Central memory CD8-positive, alpha-beta T cell (primary cell): ENCODE results near the gene COL19A1.
"Not testable (repeated sequence)": the region's sequence is repeated elsewhere in the genome, so short reads cannot be mapped to it uniquely, and the experiment has no call there.

ENCODE experiments used
- ATAC-seq: fragments of 150-1000 bp; cut with Tn5 transposase; replicated peaks from 2 replicates; pipeline ENCODE4 v1.10.0; 2022; ENCODE audit warnings: mild to moderate bottlenecking, moderate FRiP score, moderate number of reproducible peaks; ENCODE audit not compliant: poor library complexity, severe bottlenecking; ENCODE audit errors: extremely low read depth
- DNase-seq, 2 donors: peaks; one replicate each; pipeline ENCODE4 v3.0.0; 2021; ENCODE audit warnings: low spot score in 2 of 2
- H3K27ac Mint-ChIP-seq: one replicate; pipeline ENCODE4 v1.8.0; 2022; ENCODE audit warnings: low read depth, mild to moderate bottlenecking, moderate library complexity, mixed read lengths
- H3K27me3 Mint-ChIP-seq: one replicate; pipeline ENCODE4 v1.8.0; 2022; ENCODE audit warnings: mixed read lengths
- H3K36me3 Mint-ChIP-seq: one replicate; pipeline ENCODE4 v1.8.0; 2022; ENCODE audit warnings: mild to moderate bottlenecking, moderate library complexity, mixed read lengths; ENCODE audit not compliant: insufficient read depth
- H3K4me1 Mint-ChIP-seq: one replicate; pipeline ENCODE4 v1.8.0; 2022; ENCODE audit warnings: mixed read lengths
- H3K4me3 Mint-ChIP-seq: one replicate; pipeline ENCODE4 v1.8.0; 2022; ENCODE audit warnings: mild to moderate bottlenecking, moderate library complexity, mixed read lengths
- H3K9me3 Mint-ChIP-seq: one replicate; pipeline ENCODE4 v1.8.0; 2022; ENCODE audit warnings: mixed read lengths

Gene COL19A1

GRCh38 chr6:70010339-70010738, 144.0 kb downstream of the COL19A1 start:
- not testable (repeated sequence) for DNase-seq, H3K36me3 Mint-ChIP-seq, ATAC-seq, H3K4me3 Mint-ChIP-seq, H3K27me3 Mint-ChIP-seq, H3K9me3 Mint-ChIP-seq, H3K4me1 Mint-ChIP-seq, H3K27ac Mint-ChIP-seq

- not testable (repeated sequence) for DNase-seq, H3K9me3 Mint-ChIP-seq, H3K36me3 Mint-ChIP-seq, H3K4me1 Mint-ChIP-seq, H3K4me3 Mint-ChIP-seq, ATAC-seq, H3K27me3 Mint-ChIP-seq, H3K27ac Mint-ChIP-seq
Measured at GRCh38 chr6:70023201-70023600, 156.8 kb downstream of the COL19A1 start.

GRCh38 chr6:70028246-70028645, 161.9 kb downstream of the COL19A1 start:
- ATAC-seq = no peak
- H3K4me3 Mint-ChIP-seq = no peak overlapping the region
- no peak overlapping the region for H3K27ac Mint-ChIP-seq
- DNase-seq = no peak
- no peaks in the 10 kb centered on the region for H3K4me1 Mint-ChIP-seq
- peaks cover 2% of the 10 kb centered on the region for H3K36me3 Mint-ChIP-seq
- H3K9me3 Mint-ChIP-seq = no peaks in the 10 kb centered on the region
- no peaks in the 10 kb centered on the region for H3K27me3 Mint-ChIP-seq

GRCh38 chr6:70028926-70029325, 162.6 kb downstream of the COL19A1 start:
- H3K4me3 Mint-ChIP-seq = no peak overlapping the region
- H3K27ac Mint-ChIP-seq = no peak overlapping the region
- no peaks in the 10 kb centered on the region for H3K9me3 Mint-ChIP-seq
- no peak for ATAC-seq
- no peaks in the 10 kb centered on the region for H3K27me3 Mint-ChIP-seq
- H3K36me3 Mint-ChIP-seq = peaks cover 2% of the 10 kb centered on the region
- no peak for DNase-seq
- no peaks in the 10 kb centered on the region for H3K4me1 Mint-ChIP-seq

GRCh38 chr6:70033781-70034180, 167.4 kb downstream of the COL19A1 start:
- H3K4me3 Mint-ChIP-seq = no peak overlapping the region
- no peak overlapping the region for H3K27ac Mint-ChIP-seq
- no peaks in the 10 kb centered on the region for H3K4me1 Mint-ChIP-seq
- DNase-seq (no peak), ATAC-seq (no peak)
- peaks cover 2% of the 10 kb centered on the region for H3K36me3 Mint-ChIP-seq
- no peaks in the 10 kb centered on the region for H3K9me3 Mint-ChIP-seq
- no peaks in the 10 kb centered on the region for H3K27me3 Mint-ChIP-seq

- H3K9me3 Mint-ChIP-seq = no peaks in the 10 kb centered on the region
- no peak overlapping the region for H3K4me3 Mint-ChIP-seq
- H3K27ac Mint-ChIP-seq = no peak overlapping the region
- no peaks in the 10 kb centered on the region for H3K4me1 Mint-ChIP-seq
- no peaks in the 10 kb centered on the region for H3K36me3 Mint-ChIP-seq
- ATAC-seq (no peak), DNase-seq (no peak)
- H3K27me3 Mint-ChIP-seq = no peaks in the 10 kb centered on the region
Measured at GRCh38 chr6:70037445-70037844, 171.1 kb downstream of the COL19A1 start.

- H3K4me3 Mint-ChIP-seq = no peak overlapping the region
- H3K27ac Mint-ChIP-seq = no peak overlapping the region
- no peaks in the 10 kb centered on the region for H3K36me3 Mint-ChIP-seq
- no peaks in the 10 kb centered on the region for H3K9me3 Mint-ChIP-seq
- H3K27me3 Mint-ChIP-seq = no peaks in the 10 kb centered on the region
- DNase-seq = no peak
- no peaks in the 10 kb centered on the region for H3K4me1 Mint-ChIP-seq
- ATAC-seq = no peak
Measured at GRCh38 chr6:70040766-70041165, 174.4 kb downstream of the COL19A1 start.

- no peak for ATAC-seq
- Mint-ChIP-seq H3K36me3 (no peaks in the 10 kb centered on the region), H3K4me3 (no peak overlapping the region), H3K4me1 (no peaks in the 10 kb centered on the region), H3K27me3 (no peaks in the 10 kb centered on the region), H3K9me3 (no peaks in the 10 kb centered on the region), H3K27ac (no peak overlapping the region)
- DNase-seq = no peak
Measured at GRCh38 chr6:70041411-70041810, 175.1 kb downstream of the COL19A1 start.

GRCh38 chr6:70045413-70045812, 179.1 kb downstream of the COL19A1 start:
- Mint-ChIP-seq H3K4me3 (no peak overlapping the region), H3K4me1 (no peaks in the 10 kb centered on the region), H3K9me3 (no peaks in the 10 kb centered on the region), H3K27ac (no peak overlapping the region), H3K36me3 (no peaks in the 10 kb centered on the region), H3K27me3 (no peaks in the 10 kb centered on the region)
- no peak for DNase-seq
- no peak for ATAC-seq

GRCh38 chr6:70051197-70052124, 185.1 kb downstream of the COL19A1 start:
- H3K36me3 Mint-ChIP-seq = no peaks in the 10 kb centered on the region
- DNase-seq = no peak
- no peak for ATAC-seq
- no peaks in the 10 kb centered on the region for H3K4me1 Mint-ChIP-seq
- no peak overlapping the region for H3K27ac Mint-ChIP-seq
- no peak overlapping the region for H3K4me3 Mint-ChIP-seq
- H3K9me3 Mint-ChIP-seq = no peaks in the 10 kb centered on the region
- H3K27me3 Mint-ChIP-seq = no peaks in the 10 kb centered on the region

GRCh38 chr6:70059039-70059719, 192.8 kb downstream of the COL19A1 start:
- Mint-ChIP-seq H3K9me3 (no peaks in the 10 kb centered on the region), H3K4me3 (no peak overlapping the region), H3K27me3 (no peaks in the 10 kb centered on the region), H3K36me3 (peaks cover 3% of the 10 kb centered on the region), H3K4me1 (no peaks in the 10 kb centered on the region), H3K27ac (no peak overlapping the region)
- no peak for ATAC-seq
- DNase-seq = no peak

GRCh38 chr6:70060680-70061079, 194.3 kb downstream of the COL19A1 start:
- Mint-ChIP-seq H3K4me1 (no peaks in the 10 kb centered on the region), H3K36me3 (peaks cover 3% of the 10 kb centered on the region), H3K9me3 (no peaks in the 10 kb centered on the region), H3K4me3 (no peak overlapping the region), H3K27ac (no peak overlapping the region), H3K27me3 (no peaks in the 10 kb centered on the region)
- ATAC-seq = no peak
- no peak for DNase-seq

GRCh38 chr6:70061546-70061945, 195.2 kb downstream of the COL19A1 start:
- Mint-ChIP-seq H3K36me3 (peaks cover 3% of the 10 kb centered on the region), H3K27ac (no peak overlapping the region), H3K4me1 (no peaks in the 10 kb centered on the region), H3K9me3 (no peaks in the 10 kb centered on the region), H3K27me3 (no peaks in the 10 kb centered on the region), H3K4me3 (no peak overlapping the region)
- DNase-seq (no peak), ATAC-seq (no peak)
